Effector CD4-positive, alpha-beta T cell (primary cell): Measurements from ENCODE around the gene ISG15.
"Not testable (repeated sequence)": the region's sequence is repeated elsewhere in the genome, so short reads cannot be mapped to it uniquely, and the experiment has no call there.

Experiments
- DNase-seq: peaks from one replicate; pipeline ENCODE4 v3.0.0-alpha.2; 2020

ISG15 gene

DNA sequence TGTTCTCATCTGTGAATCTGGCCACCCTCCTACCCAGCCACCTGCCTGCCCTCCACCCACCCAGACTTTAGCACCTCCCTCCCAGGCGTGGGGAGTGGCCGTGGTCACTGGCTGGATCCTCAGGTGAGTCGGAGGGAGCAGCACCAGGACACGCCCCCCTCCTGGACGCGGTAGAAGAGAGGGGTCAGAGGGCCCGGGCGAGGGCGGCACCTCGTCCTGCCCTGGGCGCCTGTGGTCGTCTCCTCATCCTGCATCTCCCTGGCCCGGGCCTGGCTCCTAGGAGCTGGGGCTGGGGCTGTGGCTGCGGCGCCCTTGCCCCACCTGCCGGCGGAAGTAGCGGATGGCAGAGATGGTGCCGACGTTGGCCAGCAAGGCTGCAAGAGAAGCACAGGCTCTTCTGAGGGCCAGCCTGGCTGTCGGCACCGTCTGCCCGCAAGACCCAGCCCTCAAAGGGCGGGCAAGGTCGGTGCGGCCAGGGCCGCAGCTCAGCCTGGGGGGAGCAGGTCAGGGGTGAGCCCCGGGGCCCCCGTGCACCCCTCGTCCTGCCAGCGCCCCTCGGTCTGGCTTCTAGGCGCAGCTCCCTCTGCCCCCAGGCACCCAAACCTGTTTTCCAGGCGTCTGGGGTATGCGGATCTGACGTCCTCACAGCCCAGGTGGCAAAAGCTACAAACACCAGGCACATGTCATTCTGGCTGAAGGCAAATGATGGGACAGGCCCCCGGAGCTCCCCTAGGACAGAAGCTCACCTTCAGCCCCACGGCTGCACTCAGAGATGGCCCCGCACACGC lies 37.2 kb upstream of the ISG15 start:
- no peak for DNase-seq

DNA sequence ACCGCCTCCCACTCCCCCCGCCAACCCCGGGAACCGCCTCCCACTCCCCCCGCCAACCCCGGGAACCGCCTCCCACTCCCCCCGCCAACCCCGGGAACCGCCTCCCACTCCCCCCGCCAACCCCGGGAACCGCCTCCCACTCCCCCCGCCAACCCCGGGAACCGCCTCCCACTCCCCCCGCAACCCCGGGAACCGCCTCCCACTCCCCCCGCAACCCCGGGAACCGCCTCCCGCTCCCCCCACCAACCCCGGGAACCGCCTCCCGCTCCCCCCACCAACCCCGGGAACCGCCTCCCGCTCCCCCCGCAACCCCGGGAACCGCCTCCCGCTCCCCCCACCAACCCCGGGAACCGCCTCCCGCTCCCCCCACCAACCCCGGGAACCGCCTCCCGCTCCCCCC lies 36.5 kb upstream of the ISG15 start:
- DNase-seq, result not testable (repeated sequence)

DNA sequence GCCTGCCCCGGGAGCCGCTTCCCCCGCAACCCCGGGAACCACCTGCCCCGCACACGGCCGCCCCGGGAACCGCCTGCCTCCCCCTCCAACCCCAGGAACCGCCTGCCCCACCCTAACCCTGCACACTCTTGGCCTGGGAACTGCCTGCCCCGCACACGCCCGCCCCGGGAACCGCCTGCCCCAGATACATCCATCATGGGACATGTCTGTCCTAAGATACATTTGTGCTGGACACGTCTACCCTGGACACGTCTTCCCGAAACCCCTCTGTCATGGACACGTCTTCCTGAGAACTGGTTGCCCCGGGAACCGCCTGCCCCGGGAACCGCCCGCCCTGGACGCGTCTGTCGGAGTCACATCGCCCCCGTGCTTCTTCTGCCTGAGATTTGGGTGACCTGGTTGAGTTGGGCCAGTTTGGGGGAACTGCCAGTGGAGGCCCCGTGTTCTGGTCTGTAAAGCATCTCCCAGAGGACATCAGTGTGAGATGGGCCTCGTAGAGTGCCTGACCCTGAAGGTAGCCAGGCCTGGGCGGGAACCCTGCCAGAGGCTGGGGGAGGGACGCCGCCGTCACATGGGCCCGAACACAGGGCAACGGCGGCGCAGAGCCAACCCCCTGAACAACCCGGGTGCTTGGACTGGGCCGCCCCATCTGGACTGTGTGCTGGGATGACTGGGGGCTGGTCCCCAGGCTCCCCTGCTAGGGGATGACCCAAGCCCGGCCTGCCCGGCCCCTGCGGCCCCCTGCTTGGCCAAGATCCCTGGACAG lies 35.0 kb upstream of the ISG15 start:
- no peak for DNase-seq

DNA sequence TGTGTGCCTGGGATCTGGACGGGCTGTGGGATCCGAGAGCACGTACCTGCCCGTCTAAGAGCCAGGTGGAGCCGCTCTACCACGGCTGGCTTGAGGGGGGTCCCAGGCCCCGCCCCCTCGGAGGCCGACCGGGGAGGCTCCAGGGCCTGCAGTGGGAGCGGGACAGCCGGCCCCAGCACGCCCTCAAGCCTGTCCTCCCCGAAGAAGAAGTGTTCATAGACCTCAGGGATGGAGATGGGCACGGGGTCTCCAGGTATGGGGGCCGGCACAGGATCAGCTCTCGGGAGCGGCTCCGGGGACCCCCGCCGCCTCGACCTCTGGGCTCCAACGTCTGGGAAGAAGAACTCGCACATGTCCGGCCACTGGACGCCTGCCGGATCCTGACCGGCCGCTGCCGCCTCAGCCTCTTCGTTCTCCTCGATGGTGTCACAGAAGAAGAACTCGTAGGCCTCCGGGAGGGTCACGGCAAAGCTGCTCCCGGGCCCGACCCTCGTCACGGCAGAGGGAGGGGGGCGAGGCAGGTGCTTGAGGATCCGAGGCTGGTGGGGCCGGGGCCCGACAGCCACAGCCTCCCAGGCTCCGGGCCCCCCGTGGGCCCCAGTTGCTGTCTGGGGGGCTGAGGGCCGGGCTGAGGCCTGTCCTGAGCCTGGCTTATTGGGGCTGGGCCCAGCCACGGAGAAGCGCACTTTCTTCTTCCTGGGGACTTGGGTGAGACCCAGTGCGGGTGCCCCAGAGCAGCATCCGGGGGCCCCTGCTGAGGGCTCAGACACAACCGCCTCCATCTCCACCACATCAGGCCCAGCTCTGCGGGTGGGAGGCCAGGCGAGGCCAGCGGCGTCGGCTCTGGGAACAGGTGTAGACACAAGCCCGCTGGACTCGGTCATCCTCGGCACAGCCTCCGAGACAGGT lies 34.2 kb upstream of the ISG15 start:
- no peak for DNase-seq

DNA sequence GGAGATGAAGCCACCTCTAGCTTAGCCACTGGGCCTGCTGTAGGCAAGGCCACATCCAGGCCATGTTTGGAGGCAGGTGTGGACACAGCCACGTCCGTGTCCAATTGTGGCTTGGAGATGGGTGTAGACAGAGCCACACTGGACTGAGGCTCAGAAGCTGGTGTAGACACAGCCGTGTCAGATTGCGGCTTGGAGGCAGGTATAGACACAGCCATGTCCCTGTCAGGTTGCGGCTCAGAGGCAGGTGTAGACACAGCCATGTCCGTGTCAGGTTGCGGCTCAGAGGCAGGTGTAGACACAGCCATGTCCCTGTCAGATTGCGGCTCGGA lies 33.6 kb upstream of the ISG15 start:
- no peak for DNase-seq

DNA sequence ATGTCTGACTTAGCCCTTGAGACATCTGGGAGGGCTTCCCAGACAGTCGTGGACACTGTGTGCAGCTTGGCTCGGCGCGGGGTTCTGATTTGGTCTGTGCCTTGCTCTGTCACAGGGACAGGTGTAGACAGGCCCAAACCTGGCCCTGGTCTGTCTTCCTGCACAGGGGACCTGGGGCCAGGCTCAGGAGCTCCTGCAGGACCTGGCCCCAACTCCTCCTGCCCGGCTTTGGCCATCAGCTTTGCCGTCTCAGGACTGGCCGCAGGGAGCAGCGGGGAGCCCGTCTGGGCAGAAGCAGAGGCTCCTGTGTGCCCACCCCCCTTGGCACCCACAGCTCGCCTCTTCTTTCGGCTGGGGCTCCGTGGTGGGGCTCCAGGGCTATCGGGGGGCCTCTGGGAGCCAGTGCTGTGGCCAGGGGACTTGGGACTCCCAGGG lies 33.1 kb upstream of the ISG15 start:
- DNase-seq, result no peak

DNA sequence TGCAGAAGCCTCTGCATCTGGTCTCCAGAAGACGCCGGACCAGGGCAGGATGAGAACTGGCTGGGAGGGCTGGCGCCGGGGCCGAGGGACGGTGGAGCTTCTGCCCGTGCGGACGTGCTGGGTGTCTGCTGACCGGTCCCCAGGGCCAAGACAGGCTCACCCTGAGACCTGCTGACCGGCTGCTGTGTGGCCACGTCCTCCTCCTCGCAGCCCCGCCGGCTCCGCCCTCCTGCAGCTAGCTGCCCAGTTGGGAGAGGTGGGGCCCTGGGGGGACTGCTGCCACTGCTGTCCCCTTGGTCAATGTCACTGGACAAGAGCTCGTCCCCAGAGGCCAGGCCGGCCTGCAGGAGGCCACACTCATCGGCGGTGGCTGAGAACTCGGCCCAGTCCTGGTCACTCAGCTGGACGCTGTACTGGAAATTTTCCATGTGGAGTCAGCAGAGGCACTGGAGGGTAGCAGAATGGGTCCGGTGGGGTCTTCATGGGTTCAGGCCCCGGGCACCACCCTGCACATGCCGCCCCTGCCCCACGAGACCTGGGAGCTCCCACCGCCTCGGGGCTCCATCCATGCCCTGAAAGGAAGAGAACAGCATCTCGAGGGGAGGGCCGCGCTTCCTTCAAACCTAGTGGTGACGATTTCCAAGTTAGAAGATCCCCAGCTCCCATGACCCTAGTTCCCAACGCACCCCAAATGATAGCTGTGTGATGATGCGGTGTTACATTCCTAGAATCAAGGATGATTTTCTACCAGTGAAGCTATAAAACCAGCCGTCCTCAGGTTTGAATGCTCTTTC lies 32.5 kb upstream of the ISG15 start:
- no peak for DNase-seq

DNA sequence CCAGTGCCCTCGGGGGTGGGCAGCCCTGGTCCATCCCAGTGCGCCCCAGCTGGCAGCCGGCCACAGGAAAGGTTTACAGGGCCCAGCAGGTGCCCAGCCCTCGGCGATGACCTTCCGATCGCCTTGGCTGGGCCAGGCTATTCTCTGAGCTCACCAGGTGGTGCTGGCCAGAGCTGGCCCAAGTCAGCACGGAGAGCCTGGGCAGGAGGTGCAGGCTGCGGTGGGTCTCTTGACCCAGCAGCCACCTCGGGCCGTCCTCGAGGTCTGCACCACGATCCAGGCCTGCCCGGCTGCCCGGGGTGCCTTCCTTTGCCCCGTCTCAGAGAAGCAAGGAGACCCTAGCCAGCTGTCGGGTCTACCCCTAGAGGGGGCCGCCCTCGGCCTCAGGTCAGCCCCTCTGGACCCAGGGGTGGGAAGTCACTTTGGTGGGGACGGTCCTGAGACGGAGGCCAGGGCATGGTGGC lies 31.8 kb upstream of the ISG15 start:
- no peak for DNase-seq

DNA sequence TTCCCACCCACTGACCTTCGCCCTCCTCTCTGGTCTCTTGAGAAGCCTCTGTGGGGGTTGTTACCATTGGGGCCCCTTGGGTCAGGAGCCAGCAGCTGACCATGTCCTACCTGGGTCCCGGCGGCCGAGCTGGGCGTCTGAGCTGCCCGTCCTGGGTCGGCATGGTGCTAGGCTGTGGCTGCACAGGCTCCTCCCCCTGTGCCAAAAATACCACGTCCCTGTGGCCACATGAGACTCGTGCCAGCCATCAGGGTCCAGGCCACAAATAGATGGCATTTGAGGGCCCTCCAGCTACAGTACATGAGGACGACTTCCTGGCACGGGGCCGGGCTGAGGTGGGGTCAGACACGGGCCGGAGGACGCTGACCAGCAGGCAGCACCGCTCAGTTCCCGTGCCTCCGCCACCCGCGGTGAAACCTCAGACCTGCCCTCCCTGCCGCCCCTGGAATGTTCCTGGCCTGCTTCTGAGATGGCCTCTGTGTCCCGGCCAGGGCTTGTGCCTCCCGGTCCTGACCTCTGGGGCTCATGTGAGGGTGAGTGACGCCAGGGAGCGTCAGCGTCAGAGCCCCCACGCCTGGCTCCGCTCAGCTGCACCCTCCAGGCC lies 31.2 kb upstream of the ISG15 start, which contains the start of gene PERM1:
Gene PERM1 (minus strand): TSS at position 139 of the 604 bp plus-strand sequence. CDS start 1,064 bp downstream, outside the sequence.
- DNase-seq, result no peak

DNA sequence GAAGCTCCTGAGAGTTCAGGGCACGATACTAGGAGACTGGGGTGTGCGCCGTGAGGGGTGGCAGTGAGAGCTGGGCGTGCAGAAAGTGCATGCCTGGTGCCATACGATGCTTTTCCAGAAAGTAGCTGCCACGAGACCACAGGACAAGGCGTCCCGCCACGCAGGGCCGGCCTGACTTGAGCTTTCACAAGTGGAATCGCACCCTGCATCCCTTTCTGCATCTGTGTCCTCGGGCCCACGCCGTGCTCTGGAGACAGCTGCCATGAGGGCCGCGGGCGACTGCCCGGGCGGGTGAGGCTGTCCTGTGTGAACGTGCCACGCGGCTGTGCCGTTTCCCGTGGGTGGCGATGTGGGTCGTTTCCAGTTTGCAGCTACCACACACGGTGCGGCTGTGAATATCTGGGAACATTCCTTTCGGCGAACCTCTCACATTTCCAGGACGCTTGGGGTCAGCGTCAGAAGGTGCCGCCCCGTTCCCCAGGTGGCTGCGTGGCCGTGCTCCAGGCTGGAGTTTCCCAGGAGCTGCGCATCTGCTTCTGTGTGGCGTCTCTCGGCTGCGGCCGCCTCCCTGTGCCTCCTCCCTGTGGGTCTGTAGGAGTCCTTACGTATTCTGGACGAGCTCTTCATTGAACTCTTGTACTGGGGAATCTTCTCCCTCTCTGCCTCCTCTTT lies 30.4 kb upstream of the ISG15 start:
- no peak for DNase-seq

DNA sequence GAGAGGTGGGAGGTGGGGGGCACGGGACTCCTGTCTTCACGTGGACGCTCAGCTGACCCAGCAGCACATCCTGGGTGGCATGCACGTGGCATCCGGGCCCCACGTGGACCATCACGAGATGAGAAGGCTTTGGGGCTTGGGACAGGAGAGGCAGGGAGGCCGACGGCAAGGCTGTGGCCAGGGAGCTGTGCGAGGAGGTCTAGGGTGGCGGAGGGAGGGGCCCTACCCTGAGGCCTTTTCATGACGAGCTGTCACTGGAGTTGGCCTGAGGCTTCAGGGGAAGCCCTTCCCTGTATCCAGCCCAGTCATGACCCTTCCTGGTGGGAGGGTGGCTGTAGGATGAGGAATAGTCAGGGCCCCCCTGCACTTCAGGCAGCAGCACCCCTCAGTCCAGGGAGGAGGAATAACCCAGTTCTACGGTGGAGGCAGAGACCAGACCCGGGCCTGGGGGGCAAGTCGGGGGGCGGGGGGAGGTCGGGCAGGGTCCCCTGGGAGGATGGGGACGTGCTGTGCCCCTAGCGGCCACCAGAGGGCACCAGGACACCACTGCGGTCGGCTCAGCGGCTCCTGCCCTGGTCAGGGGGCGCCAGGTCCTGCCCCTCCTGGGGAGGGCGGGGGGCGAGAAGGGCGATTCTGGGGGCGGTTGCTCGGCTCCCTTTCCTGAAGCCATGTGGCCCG lies 29.4 kb upstream of the ISG15 start:
- peak; percentile 58 for DNase-seq

DNA sequence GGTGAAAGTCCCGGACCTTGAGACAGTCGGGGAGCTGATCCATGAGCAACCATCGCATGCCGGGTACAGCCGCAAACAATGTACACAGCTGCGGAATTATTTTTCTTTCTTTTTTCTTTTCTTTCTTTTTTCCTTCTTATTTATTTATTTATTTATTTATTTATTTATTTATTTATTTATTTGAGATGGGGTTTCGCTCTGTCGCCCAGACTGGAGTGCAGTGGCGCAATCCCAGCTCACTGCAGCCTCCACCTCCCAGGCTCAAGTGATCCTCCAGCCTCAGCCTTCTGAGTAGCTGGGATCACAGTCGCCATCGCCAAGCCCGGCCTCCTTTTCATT lies 28.9 kb upstream of the ISG15 start:
- no peak for DNase-seq

DNA sequence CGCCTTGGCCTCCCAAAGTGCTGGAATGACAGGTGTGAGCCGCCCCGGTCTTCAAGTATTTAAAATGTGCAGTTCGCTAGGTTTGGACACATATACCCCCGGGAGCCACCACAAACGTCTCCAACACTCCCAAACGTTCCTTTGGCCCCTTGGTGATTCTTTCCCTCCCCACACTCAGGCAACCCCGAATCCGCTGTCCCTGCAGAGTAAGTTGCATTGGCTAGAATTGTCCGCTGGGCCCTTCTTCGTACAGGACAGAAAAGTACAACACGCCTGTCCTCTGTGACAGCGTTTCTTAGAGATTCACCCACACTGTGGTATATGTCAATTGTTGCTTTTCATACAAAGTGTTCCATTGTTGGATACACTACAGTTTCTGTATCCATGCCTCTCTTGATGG lies 28.2 kb upstream of the ISG15 start:
- no peak for DNase-seq

DNA sequence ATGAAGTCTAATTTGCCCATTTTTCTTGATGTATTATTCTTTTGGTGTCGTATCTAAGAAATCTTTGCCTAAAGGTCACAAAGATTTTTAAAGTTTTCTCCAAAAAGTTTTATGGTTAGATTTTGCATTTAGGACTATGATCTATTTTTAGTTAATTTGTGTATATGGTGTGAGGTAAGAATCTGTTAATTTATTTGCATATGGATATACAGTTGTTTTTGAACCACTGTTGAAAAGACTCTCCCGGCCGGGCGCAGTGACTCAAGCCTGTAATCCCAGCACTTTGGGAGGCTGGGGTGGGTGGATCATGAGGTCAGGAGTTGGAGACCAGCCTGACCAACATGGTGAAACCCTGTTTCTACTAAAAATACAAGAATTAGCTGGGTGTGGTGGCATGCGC lies 25.2 kb upstream of the ISG15 start:
- not testable (repeated sequence) for DNase-seq

DNA sequence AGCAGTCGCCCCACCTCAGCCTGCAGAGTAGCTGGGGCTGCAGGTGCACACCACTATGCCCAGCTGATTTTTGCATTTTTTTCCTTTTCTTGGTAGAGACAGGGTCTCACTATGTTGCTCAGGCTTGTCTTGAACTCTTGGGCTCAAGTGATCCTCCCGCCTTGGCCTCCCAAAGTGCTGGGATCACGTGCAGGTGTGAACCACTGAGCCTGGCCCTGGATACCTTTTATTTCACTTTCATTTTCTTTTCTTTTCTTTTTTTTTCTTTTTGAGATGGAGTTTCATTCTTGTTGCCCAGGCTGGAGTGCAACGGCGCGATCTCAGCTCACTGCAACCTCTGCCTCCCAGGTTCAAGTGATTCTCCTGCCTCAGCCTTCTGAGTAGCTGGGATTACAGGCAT lies 22.0 kb upstream of the ISG15 start:
- not testable (repeated sequence) for DNase-seq

DNA sequence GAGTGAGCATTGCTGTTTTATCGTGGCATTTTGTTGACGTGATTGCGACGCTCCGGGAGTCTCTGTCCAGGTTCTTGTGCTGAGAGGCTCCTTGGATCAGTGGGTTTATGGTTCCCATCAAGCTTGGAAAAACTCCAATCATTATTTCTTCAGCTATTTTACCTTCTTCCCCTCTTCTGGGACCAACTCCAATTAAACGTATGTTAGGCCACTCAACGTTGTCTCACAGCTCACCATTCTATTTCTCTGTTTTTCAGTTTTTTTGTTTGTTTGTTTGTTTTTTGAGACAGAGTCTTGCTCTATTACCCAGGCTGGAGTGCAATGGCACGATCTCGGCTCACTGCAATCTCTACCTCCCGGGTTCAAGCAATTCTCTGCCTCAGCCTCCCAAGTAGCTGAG lies 21.4 kb upstream of the ISG15 start:
- DNase-seq, result no peak

DNA sequence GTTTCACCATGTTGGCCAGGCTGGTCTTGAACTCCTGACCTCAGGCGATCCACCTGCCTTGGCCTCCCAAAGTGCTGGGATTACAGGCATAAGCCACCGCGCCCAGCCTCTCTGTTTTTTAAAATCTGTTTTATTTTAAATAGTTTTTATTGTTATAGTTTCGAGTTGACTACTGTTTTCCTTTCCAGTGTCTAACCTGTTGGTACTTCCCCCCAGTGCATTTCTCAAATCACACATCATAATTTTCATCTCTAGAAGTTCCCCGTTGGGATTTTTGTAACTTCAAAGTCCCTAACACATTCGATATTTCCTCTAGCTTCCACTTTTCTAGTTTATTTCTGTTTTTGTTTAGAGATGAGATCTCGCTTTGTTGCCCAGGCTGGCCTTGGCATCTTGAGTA lies 20.9 kb upstream of the ISG15 start:
- no peak for DNase-seq

DNA sequence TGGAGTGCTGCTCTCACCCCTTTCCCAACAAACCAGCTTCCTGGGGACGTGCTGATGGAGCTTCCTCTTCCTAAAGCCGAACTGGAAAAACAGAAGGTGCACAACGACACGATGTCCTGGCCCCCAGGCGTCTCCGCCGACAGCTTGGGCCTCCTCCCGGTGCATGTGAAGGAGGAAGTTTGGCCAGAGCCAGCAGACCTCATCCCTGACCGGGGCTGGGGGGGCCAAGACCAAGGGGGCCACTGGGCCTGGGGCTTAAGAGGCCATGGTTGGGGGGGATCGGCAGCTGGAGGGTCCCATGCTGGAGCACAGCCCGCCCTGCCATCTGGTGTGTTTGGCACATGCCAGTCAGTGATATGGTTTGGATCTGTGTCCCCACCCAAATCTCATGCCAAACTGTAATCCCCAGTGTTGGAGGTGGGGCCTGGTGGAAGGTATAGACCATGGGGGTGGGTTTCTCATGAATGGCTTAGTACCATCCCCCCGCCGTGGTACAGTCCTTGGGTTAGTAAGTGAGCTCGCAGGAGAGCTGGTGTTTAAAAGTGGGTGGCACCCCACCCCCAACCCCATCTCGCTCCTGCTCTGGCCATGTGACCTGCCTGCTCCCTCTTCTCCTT lies 19.8 kb upstream of the ISG15 start:
- no peak for DNase-seq

DNA sequence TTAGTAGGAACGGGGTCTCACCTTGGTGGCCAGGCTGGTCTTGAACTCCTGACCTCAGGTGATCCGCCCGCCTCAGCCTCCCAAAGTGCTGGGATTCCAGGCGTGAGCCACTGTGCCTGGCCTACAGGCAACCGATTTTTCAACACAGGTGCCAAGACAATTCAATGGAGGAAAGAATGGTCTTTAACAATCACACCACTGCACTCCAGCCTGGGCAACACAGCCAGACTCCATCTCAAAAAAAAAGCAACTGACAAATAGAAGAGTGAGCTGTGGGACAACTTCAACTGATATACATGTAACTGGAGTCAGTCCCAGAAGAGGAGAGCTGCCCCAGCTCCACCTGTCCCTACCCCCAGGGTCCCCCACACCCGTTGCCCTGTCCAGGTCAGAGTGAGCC lies 18.8 kb upstream of the ISG15 start:
- not testable (repeated sequence) for DNase-seq
